ENCODE data around the gene GRID1.

GRID1 gene

DNA sequence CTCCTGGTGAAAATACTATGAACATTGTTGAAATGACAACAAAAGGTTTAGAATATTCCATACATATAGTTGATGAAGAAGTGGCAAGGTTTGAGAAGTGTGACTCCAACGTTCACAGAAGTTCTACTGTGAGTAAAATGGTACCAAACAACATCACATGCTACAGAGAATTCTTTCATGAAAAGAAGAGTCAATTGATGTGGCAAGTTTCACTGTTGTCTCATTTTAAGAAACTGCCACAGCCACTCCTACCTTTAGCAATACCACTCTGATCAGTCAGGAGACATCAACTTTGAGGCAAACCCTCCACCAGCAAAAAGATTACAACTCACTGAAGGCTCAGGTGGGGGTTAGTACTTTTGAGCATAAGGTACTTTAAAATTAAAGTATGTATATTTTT, 693.3 kb downstream of the GRID1 start:
- no peak for DNase-seq (ENCODE audit: low read depth in 4 of 4, low spot score in 1 of 4)

GRCh38 chr10:85671530-85671929, 695.1 kb downstream of the GRID1 start:
- no peak for DNase-seq (ENCODE audit: low read depth in 4 of 4, low spot score in 1 of 4)

GRCh38 chr10:85668522-85668921, 698.1 kb downstream of the GRID1 start:
- no peak for DNase-seq (ENCODE audit: low read depth in 4 of 4, low spot score in 1 of 4)

DNA sequence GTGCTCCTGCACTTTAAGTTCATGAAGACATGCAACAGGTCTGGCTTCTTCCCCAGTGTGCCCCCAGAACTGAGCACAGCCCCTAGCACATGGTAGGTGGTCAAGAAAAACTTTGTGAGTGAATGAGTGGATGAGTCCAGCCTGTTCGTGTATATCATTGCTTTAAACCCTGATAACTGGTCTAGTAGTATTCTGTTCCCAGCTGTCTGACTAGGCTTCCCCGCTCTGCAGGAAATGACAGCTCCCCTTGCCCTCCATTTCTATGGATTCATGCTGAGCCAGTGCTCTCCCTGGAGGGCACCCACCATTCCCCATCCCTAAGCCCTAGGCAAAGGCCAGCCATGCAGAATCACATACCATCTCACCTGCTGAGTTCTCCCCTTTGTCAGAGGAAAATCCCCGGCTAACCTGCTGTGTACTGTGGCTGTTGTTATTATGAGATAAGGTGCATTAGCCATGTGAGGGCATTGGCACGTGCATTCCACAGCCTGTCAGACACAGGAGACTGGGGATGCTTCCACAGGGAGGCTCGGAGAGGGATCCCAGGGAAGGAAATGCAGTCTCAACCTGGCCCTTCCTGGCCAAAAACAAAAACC, 698.9 kb downstream of the GRID1 start:
- no peak for DNase-seq (ENCODE audit: low read depth in 4 of 4, low spot score in 1 of 4)

DNA sequence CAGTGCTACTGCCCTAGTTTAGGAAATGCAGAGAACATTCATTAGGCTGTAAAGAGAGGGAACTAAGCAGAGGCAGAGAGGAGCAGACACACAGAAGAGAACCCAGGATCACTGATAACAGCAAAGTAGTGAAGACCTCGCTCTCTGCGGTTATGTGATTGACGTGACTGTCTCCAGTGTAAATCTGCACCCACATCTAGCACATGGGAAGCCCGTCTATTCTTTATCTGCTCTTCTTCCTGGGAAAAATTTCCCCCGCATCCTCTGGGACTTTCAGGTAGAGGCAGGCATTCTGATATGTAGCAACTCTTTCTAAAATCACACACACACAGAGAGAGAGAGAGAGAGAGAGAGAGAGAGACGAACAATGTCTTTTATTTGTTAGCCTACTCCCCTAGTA, 699.6 kb downstream of the GRID1 start:
- no peak for DNase-seq (ENCODE audit: low read depth in 4 of 4, low spot score in 1 of 4)

DNA sequence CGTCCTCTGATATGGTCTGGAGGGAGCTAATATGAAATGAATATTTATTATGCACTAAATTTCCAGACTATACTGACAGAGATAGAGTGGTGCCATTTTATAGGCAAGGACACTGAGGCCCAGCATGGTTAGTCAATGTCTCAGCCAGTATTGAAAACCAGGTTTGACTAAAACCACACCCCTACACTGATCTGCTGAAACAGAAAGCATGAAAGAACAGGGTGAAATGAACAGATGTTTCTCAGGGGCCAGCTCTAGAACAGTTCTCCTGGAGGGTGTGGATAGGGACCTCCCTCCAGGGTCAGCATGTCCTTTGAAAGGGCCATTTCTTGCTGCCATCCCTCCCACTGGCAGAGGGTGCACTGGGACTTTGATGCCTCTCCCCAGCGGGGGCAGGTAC, 700.5 kb downstream of the GRID1 start:
- no peak for DNase-seq (ENCODE audit: low read depth in 4 of 4, low spot score in 1 of 4)

GRCh38 chr10:85665681-85666080, 700.9 kb downstream of the GRID1 start:
- no peak for DNase-seq (ENCODE audit: low read depth in 4 of 4, low spot score in 1 of 4)

GRCh38 chr10:85665078-85665477, 701.5 kb downstream of the GRID1 start:
- DNase-seq (ENCODE audit: low read depth in 4 of 4, low spot score in 1 of 4): no peak

GRCh38 chr10:85661123-85661522, 705.5 kb downstream of the GRID1 start:
- no peak for DNase-seq (ENCODE audit: low read depth in 4 of 4, low spot score in 1 of 4)

GRCh38 chr10:85659331-85659730, 707.3 kb downstream of the GRID1 start:
- no peak for DNase-seq (ENCODE audit: low read depth in 4 of 4, low spot score in 1 of 4)

DNA sequence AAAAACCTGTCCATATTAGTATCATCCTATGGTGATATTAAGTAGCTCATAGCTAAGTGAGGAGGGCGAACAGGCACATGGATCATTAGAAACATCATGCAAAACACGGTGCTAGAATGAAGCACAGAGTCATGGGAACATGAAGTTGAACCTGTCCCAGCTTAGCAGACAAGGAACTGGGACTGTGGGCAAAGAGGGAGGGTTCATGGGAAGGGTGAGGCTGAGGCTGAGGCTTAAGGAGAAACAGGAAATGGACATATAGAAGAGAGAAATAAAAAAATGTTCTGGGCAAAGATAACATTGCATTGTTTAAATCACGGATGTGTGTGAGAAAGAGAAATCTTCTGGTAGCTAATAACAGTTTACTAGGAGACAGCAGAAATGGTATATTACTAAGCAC, 708.1 kb downstream of the GRID1 start:
- DNase-seq (ENCODE audit: low read depth in 4 of 4, low spot score in 1 of 4): no peak

GRCh38 chr10:85657476-85658113, 709.0 kb downstream of the GRID1 start:
- no peak for DNase-seq (ENCODE audit: low read depth in 4 of 4, low spot score in 1 of 4)

DNA sequence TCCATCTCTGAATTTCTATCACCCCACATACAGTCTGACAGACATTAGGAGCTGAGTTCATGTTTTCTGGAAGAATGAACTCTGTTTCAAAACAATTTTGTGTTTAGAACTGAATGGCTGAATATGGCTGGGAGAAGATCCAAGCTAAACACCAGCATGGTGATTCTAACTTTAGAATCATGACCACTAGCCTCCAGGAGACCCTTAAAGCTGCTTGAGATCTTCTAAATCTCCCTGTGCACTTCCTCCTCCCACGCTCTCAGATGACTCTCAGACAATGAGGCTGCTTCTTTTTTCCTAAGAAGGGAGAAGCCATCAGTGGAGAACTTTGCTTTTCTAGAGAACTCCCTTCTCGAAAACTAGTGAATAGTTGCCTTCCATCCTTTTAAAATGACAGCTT, 711.2 kb downstream of the GRID1 start:
- DNase-seq (ENCODE audit: low read depth in 4 of 4, low spot score in 1 of 4): no peak

GRCh38 chr10:85651497-85651882, 715.1 kb downstream of the GRID1 start:
- no peak for DNase-seq (ENCODE audit: low read depth in 4 of 4, low spot score in 1 of 4)

- no peak for DNase-seq (ENCODE audit: low read depth in 4 of 4, low spot score in 1 of 4)
These were observed 715.7 kb downstream of the GRID1 start for GRCh38 chr10:85650791-85651496.

DNA sequence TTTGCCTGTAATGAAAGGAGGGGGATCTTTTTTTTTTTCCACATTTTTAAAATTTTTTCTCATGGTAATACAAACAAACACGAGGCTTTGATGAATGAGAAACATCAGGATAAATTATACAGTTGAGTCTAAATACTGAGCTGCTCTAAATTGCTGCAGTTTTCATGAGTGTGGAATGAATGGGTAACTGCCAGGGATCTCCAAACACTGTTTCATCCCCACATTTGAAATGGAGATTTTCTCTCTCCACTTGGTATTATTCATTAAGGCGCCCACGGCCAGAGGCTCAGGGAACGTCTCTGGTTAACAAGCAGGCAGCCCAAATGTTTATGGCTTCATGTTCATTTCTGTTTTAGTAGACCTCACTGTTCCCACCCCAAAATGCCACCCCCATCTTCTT, 717.1 kb downstream of the GRID1 start:
- DNase-seq (ENCODE audit: low read depth in 4 of 4, low spot score in 1 of 4): no peak

DNA sequence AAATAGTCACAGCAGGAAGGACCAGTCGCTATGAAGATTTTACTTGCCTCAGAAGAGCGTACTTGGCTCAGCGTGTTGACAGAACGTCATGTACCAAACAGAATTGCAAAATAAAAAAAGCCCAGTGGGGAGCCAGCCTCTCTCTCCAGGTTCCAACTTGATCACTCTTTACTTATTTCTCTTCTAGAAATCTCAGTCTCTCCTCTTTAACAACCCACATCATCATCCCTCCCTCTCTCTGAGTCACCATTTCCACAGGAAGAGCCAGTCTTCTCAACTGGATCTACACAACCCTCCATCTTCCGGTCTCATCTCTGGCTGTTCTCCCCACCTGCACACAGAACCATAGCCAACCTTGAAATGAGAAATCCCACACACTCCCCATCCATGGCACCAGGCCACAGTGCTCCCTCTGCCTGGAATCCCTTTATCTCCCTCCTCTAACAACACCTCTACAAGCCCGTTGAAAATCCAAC, 718.3 kb downstream of the GRID1 start:
- no peak for DNase-seq (ENCODE audit: low read depth in 4 of 4, low spot score in 1 of 4)

GRCh38 chr10:85647741-85648140, 718.9 kb downstream of the GRID1 start:
- DNase-seq (ENCODE audit: low read depth in 4 of 4, low spot score in 1 of 4): no peak

DNA sequence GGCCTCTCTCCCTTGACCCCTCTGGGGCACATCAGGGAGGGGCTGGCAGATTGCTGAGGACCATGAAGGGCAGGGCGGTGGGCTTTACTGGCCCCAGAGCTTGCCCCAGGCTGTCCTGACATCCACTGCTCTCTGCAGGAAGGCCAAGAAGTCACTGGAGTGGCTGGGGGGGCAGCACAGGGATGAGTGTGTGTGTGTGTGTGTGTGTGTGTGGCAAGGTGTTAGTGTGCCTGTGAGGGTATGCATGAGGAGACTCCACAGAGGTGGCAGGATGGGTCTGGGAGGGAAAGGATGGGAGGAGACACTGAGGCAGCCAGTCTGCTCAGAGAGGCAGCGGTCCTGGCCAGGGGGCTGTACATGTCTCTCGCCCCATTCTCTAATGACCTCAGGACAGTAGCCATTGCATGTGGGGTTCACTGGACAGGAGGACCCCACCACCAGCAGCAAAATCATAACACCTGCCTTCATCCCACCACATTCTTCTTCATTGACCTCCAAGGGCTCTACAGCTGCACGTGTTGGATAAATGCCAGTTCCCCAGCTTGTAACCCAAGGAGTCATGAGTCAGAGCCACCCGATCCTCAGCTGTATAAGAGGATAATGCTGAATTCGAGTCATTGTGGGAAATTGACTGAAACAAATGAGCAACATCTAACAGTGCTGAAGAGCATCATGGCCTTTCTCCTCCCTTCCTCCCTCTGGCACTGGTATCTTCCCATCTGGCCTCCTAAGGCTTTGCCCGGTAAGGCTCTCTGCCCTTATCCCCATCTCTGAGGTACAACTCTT, 720.5 kb downstream of the GRID1 start:
- no peak for DNase-seq (ENCODE audit: low read depth in 4 of 4, low spot score in 1 of 4)

DNA sequence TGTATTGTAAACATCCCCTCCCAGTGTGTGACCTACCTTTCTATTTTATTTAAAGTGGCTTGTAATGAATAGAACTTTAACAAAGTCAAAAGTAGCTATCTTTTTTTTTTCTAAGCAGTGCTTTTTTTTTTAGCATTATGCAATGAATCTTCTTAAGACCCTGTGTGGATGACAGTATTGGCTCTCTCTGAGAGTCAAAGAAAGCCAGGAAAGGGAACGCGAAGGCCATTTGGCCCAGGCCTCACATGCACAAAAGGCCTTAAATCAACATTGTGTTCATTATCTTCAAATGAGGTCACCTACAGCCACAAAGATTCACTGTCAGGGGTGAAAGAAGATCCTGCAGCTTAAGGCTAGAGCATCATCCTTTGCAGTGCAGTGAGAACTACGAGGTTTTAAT, 721.5 kb downstream of the GRID1 start:
- no peak for DNase-seq (ENCODE audit: low read depth in 4 of 4, low spot score in 1 of 4)

DNA sequence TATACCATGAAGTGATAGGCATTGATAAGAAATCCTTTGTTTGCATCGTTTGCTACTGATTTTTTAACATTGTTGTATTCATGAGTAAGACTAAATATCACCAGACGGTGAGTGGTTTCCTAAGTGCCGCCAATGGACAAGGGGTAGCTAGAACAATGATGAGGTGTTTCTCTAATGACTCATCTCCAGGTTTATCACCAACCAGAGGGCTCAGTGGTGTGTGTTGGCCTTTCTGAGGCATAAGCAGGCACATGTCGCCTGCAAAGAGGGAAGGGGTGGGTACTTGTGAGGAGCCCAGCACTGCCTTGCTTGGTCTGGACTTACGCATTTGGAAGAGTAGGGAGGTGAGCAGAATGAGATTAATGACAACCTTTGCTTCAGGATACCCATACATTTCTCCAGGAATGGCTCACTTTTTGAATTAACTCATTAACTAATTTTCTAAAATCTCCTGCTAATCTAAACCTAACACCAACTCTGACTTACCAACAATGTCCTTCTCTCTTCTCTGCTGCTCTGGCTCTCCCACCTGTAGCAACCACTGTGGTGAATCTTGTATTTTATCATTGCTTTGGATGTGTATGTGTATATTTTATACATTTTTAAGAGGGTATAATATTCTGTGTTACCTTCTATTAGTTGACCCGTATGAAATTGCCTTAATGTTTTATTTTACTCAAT, 722.6 kb downstream of the GRID1 start:
- DNase-seq (ENCODE audit: low read depth in 4 of 4, low spot score in 1 of 4): no peak

All from stimulated activated CD4-positive, alpha-beta T cell treated with anti-CD3 and anti-CD28 coated beads, Interleukin-1b, Interleukin-23, amount 100 ng/mL, for 24 hours (primary cell).